Esophagus squamous epithelium (tissue), 4 donors: ENCODE measurements around the gene FBXO8.

Source experiments
- POLR2A ChIP-seq, 4 donors: fragments of 450-650 bp; IDR thresholded peaks; one replicate each; pipeline ENCODE4 v1.6.1; 2017; ENCODE audit warnings: antibody characterized with exemption in 4 of 4, mild to moderate bottlenecking in 4 of 4, moderate library complexity in 3 of 4
- TF ChIP-seq, protein P1 (sequence below), 6 experiments: fragments of 450-650 bp in 4 of 6; fragments of 200-600 bp in 2 of 6; sonication (generic) in 2 of 6; IDR thresholded peaks; one replicate each; pipeline ENCODE4 v1.5.1; 2016 to 2019; ENCODE audit warnings: antibody characterized with exemption in 6 of 6, mild to moderate bottlenecking in 4 of 6, moderate library complexity in 4 of 6

DNA sequence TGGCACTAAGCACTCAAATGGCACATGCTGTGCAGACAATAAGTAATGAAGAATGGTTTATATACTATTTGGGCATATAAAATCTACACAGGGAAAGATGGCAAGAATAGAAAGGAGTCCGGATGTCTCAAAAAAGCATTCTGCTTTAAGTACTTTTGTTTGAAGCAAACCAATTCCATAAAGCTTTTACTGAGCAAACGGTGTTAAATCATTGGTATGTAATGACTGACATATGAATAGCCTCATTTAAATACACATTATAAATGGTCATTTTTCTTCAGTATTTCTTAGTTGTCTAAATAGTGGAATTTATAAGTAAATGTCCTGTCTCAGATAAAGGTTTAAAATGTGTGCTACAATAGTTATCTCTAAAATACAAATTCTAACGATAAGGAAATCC, 6.0 kb downstream of the FBXO8 start:
- TF ChIP-seq, protein P1, sequence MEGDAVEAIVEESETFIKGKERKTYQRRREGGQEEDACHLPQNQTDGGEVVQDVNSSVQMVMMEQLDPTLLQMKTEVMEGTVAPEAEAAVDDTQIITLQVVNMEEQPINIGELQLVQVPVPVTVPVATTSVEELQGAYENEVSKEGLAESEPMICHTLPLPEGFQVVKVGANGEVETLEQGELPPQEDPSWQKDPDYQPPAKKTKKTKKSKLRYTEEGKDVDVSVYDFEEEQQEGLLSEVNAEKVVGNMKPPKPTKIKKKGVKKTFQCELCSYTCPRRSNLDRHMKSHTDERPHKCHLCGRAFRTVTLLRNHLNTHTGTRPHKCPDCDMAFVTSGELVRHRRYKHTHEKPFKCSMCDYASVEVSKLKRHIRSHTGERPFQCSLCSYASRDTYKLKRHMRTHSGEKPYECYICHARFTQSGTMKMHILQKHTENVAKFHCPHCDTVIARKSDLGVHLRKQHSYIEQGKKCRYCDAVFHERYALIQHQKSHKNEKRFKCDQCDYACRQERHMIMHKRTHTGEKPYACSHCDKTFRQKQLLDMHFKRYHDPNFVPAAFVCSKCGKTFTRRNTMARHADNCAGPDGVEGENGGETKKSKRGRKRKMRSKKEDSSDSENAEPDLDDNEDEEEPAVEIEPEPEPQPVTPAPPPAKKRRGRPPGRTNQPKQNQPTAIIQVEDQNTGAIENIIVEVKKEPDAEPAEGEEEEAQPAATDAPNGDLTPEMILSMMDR (IDR thresholded peaks at IDR 0.05): no peak
- TF ChIP-seq POLR2A (IDR thresholded peaks at IDR 0.05): no peak
